ENCODE measurements around the gene CCL3.

DNA sequence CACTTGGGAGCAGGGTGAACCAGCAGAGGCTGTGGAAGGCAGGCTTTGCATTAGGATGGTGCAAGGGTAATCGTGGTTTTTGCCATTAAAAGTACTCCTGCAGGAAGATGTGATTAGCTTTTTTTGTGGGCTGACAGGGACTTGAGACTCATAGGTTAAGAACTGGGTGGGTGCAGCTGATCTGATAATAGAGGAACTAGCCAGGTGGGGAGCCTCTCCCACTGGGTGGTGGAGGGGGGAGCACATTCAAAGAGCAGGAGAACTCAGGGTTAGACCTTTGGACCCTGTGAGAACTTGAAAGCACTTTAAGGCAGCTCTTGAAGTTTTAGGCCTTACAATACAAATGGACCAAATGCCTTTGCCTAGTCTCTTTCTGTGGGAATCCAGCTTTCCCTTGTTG is 46.1 kb upstream of the CCL3 start:
- no peak for TF ChIP-seq YY1 (IDR thresholded peaks at IDR 0.05; ENCODE audit: insufficient read depth, insufficient read length)
- no peak for TF ChIP-seq ZNF274 (IDR thresholded peaks at IDR 0.05; ENCODE audit: low read depth, low read length)
- no peak for TF ChIP-seq SUZ12 (IDR thresholded peaks at IDR 0.05; ENCODE audit: extremely low read depth, insufficient read depth, insufficient read length)
